ENCODE measurements around the gene GRIN3B. TPM values are rescaled to one million over a fixed set of nuclear protein-coding genes. Genes with fewer than 3 reads are reported as not detected.

GRIN3B gene
- total and polyA plus RNA-seq, 10 of the 15 experiments (the other 5 are each of a cell fraction or from before 2014, with no cell fraction given), result 0.15 TPM; not detected in 9

DNA sequence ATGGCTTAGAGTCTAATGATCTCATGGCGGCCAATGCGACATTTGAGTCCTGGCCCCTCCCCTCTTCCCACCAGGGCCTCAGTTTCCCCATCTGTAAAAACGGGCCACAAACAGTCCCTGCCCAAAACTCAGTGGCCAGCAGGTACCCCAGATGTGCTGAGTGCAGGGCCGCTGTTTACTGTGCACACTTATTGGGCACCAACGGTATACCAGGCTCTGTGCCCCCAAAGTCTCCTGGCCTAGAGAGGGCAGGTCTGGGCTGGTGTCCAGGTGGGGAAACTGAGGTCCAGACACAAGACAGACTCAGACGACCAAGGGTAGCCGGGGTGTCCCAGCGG is 39.6 kb upstream of the GRIN3B start:
- no peaks in the 10 kb centered on the region for H3K27me3 ChIP-seq (replicated peaks in 1 of 2; ENCODE audit: control insufficient read depth in 2 of 2, insufficient read depth in 2 of 2, low read length in 1 of 2)
- no peak overlapping the region for H3K9ac ChIP-seq (ENCODE audit: control insufficient read depth, insufficient read depth, low read length)
- H3K4me1 ChIP-seq (ENCODE audit: control insufficient read depth, insufficient read depth, low read length), result peaks cover 1% of the 10 kb centered on the region; the same call in 1 of the 2 replicates
- peaks cover 17 to 52% of the 10 kb centered on the region in 2 experiments for H3K36me3 ChIP-seq (ENCODE audit: control insufficient read depth in 2 of 2, insufficient read depth in 2 of 2, low read length in 1 of 2)
- FAIRE-seq (no peak), ATAC-seq (no peak), DNase-seq (ENCODE audit: low read depth, low spot score) (no peak)
- POLR2A ChIA-PET, result no interaction called here
- SMC1A ChIA-PET (ENCODE audit: uncharacterized antibody, unreplicated experiment), result no interaction called here
- peaks cover 7% of the 10 kb centered on the region for H3K79me2 ChIP-seq (ENCODE audit: control insufficient read depth, insufficient read depth, low read length)
- CTCF ChIA-PET, result no interaction called here
- peak; percentile 42 for TF ChIP-seq POLR2A (IDR thresholded peaks at IDR 0.05; ENCODE audit: low read depth, low read length)
- TF ChIP-seq, protein P1, sequence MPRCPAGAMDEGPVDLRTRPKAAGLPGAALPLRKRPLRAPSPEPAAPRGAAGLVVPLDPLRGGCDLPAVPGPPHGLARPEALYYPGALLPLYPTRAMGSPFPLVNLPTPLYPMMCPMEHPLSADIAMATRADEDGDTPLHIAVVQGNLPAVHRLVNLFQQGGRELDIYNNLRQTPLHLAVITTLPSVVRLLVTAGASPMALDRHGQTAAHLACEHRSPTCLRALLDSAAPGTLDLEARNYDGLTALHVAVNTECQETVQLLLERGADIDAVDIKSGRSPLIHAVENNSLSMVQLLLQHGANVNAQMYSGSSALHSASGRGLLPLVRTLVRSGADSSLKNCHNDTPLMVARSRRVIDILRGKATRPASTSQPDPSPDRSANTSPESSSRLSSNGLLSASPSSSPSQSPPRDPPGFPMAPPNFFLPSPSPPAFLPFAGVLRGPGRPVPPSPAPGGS (IDR thresholded peaks at IDR 0.05; ENCODE audit: borderline replicate concordance, insufficient read depth, low read depth, low read length, poor library complexity, severe bottlenecking), result no peak
- H3K27ac ChIP-seq (ENCODE audit: control insufficient read depth, insufficient read depth), result no peak overlapping the region
- 83% methylated on average over 8 of the region's 8 CpGs for WGBS (ENCODE audit: insufficient coverage, insufficient replicate concordance, low lambda C conversion rate, missing lambda C conversion rate)
- peaks cover 3% of the 10 kb centered on the region; the same call in 1 of the 2 replicates for H4K20me1 ChIP-seq (ENCODE audit: control insufficient read depth, insufficient read depth)
- H3K9me3 ChIP-seq (replicated peaks; ENCODE audit: control insufficient read depth, insufficient read depth, low read length), result peaks cover 2% of the 10 kb centered on the region; the same call in 1 of the 3 replicates
- in situ Hi-C loops (cut with MboI) (no loop called here), intact Hi-C loops (cut with micrococcal nuclease; ENCODE audit: unreplicated experiment) (no loop called here)
- H3K4me3 ChIP-seq, result no peak overlapping the region
- no peak overlapping the region for H2AFZ ChIP-seq (ENCODE audit: control insufficient read depth, low read depth, low read length)
- RAD21 ChIA-PET (ENCODE audit: unreplicated experiment), result no interaction called here
- no TSS peak for BruUV-seq (replicated peaks)
- no peak overlapping the region for H3K4me2 ChIP-seq (ENCODE audit: control insufficient read depth, insufficient read depth)

DNA sequence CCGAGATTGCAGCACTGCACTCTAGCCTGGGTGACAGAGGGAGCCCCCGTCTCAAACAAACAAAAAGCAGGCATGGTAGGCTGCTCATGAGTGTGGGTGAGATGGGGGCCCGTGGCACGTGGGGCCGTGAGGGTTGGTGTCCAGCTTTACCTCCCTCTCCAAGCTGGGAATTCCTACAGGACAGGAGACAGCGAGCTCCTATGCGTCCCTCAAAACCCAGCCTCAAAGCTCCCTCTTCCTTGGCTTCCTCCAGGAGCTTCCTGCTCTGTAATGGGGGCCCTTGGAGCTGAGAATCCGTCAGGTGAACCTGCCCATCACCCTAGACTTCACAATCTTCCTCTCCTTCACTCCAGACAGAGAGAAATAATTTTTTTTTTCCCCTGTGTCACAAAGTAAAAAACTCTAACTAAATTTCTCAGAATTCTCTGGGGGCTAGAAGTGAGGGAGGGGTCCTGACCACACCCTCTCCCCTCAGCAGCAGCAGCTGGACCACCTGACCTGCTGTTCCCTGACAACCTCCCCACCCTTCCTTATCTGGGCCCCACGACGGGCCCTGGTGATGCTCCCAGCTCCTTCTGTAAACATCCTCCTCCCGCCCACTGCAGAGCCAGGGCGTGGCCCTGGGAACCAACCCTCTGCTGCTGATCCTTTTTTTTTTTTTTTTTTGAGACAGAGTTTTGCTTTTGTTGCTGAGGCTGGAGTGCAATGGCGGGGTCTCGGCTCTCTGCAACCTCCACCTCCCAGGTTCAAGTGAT is 38.2 kb upstream of the GRIN3B start:
- no peak overlapping the region for H3K27ac ChIP-seq (ENCODE audit: control insufficient read depth, insufficient read depth)
- DNase-seq (ENCODE audit: low read depth, low spot score) (no peak), FAIRE-seq (no peak), ATAC-seq (no peak)
- H3K4me2 ChIP-seq (ENCODE audit: control insufficient read depth, insufficient read depth), result no peak overlapping the region
- no peaks in the 10 kb centered on the region for H3K79me2 ChIP-seq (ENCODE audit: control insufficient read depth, insufficient read depth, low read length)
- peaks cover 2% of the 10 kb centered on the region; the same call in 1 of the 3 replicates for H3K9me3 ChIP-seq (replicated peaks; ENCODE audit: control insufficient read depth, insufficient read depth, low read length)
- POLR2A ChIA-PET, result no interaction called here
- CTCF ChIA-PET, result interaction anchor here (0.7 kb wide), 1 partner anchor 30 kb away, joined by 3 read pairs; no protein-coding TSS in a partner anchor
- BruUV-seq (replicated peaks), result no TSS peak
- RAD21 ChIA-PET (ENCODE audit: unreplicated experiment), result no interaction called here
- intact Hi-C loops (cut with micrococcal nuclease; ENCODE audit: unreplicated experiment) (no loop called here), in situ Hi-C loops (cut with MboI) (no loop called here)
- no peak overlapping the region for H2AFZ ChIP-seq (ENCODE audit: control insufficient read depth, low read depth, low read length)
- H3K4me1 ChIP-seq (ENCODE audit: control insufficient read depth, insufficient read depth, low read length), result no peaks in the 10 kb centered on the region
- H3K9ac ChIP-seq (ENCODE audit: control insufficient read depth, insufficient read depth, low read length), result no peak overlapping the region
- no peak overlapping the region for H3K4me3 ChIP-seq
- no peaks in the 10 kb centered on the region for H3K27me3 ChIP-seq (replicated peaks in 1 of 2; ENCODE audit: control insufficient read depth in 2 of 2, insufficient read depth in 2 of 2, low read length in 1 of 2)
- SMC1A ChIA-PET (ENCODE audit: uncharacterized antibody, unreplicated experiment), result no interaction called here
- H4K20me1 ChIP-seq (ENCODE audit: control insufficient read depth, insufficient read depth), result peaks cover 3% of the 10 kb centered on the region; the same call in 1 of the 2 replicates
- 79% methylated on average over 13 of the region's 14 CpGs for WGBS (ENCODE audit: insufficient coverage, insufficient replicate concordance, low lambda C conversion rate, missing lambda C conversion rate)
- H3K36me3 ChIP-seq (ENCODE audit: control insufficient read depth in 2 of 2, insufficient read depth in 2 of 2, low read length in 1 of 2), result peaks cover 17 to 53% of the 10 kb centered on the region in 2 experiments
- TF ChIP-seq ZNF622 (IDR thresholded peaks at IDR 0.05) (no peak), NBN (IDR thresholded peaks at IDR 0.05) (no peak), CHD4 (IDR thresholded peaks at IDR 0.05) (no peak), HDAC6 (IDR thresholded peaks at IDR 0.05; ENCODE audit: unreplicated experiment) (no peak), PAX8 (IDR thresholded peaks at IDR 0.05) (no peak), BMI1 (IDR thresholded peaks at IDR 0.05; ENCODE audit: borderline replicate concordance) (no peak), TBL1XR1 (IDR thresholded peaks at IDR 0.05; ENCODE audit: low read depth, low read length) (no peak)
- TF ChIP-seq, protein P2, sequence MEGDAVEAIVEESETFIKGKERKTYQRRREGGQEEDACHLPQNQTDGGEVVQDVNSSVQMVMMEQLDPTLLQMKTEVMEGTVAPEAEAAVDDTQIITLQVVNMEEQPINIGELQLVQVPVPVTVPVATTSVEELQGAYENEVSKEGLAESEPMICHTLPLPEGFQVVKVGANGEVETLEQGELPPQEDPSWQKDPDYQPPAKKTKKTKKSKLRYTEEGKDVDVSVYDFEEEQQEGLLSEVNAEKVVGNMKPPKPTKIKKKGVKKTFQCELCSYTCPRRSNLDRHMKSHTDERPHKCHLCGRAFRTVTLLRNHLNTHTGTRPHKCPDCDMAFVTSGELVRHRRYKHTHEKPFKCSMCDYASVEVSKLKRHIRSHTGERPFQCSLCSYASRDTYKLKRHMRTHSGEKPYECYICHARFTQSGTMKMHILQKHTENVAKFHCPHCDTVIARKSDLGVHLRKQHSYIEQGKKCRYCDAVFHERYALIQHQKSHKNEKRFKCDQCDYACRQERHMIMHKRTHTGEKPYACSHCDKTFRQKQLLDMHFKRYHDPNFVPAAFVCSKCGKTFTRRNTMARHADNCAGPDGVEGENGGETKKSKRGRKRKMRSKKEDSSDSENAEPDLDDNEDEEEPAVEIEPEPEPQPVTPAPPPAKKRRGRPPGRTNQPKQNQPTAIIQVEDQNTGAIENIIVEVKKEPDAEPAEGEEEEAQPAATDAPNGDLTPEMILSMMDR (IDR thresholded peaks at IDR 0.05 in 2 of 3, conservative IDR thresholded peaks at IDR 0.05 in 1 of 3; ENCODE audit: control insufficient read depth in 2 of 3, extremely low read depth in 1 of 3, insufficient read depth in 1 of 3, low read depth in 3 of 3, low read length in 3 of 3), result no peak
- TF ChIP-seq, protein P3, sequence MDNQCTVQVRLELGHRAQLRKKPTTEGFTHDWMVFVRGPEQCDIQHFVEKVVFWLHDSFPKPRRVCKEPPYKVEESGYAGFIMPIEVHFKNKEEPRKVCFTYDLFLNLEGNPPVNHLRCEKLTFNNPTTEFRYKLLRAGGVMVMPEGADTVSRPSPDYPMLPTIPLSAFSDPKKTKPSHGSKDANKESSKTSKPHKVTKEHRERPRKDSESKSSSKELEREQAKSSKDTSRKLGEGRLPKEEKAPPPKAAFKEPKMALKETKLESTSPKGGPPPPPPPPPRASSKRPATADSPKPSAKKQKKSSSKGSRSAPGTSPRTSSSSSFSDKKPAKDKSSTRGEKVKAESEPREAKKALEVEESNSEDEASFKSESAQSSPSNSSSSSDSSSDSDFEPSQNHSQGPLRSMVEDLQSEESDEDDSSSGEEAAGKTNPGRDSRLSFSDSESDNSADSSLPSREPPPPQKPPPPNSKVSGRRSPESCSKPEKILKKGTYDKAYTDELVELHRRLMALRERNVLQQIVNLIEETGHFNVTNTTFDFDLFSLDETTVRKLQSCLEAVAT (IDR thresholded peaks at IDR 0.05), result no peak
- TF ChIP-seq, protein P4, sequence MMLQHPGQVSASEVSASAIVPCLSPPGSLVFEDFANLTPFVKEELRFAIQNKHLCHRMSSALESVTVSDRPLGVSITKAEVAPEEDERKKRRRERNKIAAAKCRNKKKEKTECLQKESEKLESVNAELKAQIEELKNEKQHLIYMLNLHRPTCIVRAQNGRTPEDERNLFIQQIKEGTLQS (IDR thresholded peaks at IDR 0.05; ENCODE audit: borderline replicate concordance, extremely low read depth, low read depth, low read length), result no peak

Data from GM12878 (cell line).